ENCODE data around the gene ITGA3. TPM values are rescaled to one million over a fixed set of nuclear protein-coding genes. Genes with fewer than 3 reads are reported as not detected.

The ITGA3 gene
- total and polyA plus RNA-seq, 12 donors, result 12.5 to 44.2 (median 23.1) TPM

DNA sequence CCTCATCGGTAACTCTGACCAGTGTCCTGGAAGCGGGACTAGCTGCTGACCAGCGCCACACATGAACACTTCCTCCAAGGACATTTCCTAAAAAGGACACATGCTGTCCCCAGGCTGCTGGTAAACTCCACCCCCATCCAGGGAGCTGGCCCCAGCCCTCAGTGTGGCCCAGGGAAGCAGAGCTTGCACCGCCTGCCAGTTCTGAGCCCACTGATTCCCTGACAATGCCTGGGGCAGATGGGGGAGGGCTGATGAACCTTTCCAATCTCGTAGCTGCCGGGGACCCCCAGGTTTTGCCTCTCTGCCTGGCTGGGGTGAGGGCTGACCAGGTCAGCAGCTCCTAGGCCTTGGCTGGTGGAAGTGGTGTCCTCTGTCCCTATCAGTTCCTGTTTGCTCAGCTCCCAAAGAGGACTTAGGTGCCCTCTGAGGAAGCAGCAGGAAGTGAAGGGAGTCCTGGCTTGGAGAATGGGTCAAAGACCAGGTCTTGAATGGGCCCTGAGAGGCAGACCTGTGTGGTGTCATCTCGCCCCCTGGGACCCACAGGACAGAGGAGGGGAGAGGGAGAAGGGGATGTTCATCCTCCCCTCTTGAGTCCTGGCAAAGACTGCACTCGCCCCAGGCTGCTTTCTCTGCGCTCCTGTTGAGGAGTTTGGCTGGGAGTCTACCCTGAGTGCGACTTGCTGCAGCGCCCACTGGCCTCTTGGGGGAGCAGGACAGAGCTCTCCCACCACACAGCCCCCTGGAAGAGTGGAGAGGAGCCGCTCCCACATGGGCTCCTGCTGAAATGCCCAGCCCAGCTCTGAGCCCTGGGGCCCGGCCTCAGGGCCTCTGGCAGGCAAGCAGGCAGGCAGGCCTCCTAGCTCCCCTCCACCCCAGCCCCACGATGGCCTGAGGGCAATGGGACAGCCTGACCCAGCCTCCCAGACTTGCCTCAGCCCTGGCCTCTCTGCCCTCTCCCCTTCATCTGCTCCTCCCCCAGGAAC, 56.1 kb downstream of the ITGA3 start:
- peaks cover 0 to 40% (median 12%) of the 10 kb centered on the region in 9 donors for H3K36me3 ChIP-seq
- H3K4me1 ChIP-seq, result peaks cover 24 to 74% (median 41%) of the 10 kb centered on the region in 9 donors
- intact Hi-C loops (cut with DNase I), result loop anchor here in 3 of 10 donors (5.0 to 10.0 kb wide), 2 partner anchors 53 to 55 kb away; partner anchors contain the start of gene SGCA (in 3 of the 3)
- no peak overlapping the region for H3K4me3 ChIP-seq
- H3K27me3 ChIP-seq, result peaks cover 0 to 21% (median 0%) of the 10 kb centered on the region in 7 donors
- DNase-seq (peak; percentile 75 to 85), ATAC-seq (peak; percentile 66 to 88 (median 80))
- peak in 1 of 9 donors; percentile 14 for TF ChIP-seq CTCF (IDR thresholded peaks at IDR 0.05)
- peak overlapping the region; percentile 87 to 99 (median 95) for H3K27ac ChIP-seq
- whole genome bisulfite sequencing, 2 donors, result 29 to 39% methylated on average over 14 of the region's 14 CpGs
- H3K9me3 ChIP-seq, result no peaks in the 10 kb centered on the region

GRCh38 chr17:50112694-50113093, 56.8 kb downstream of the ITGA3 start:
- no peak overlapping the region for H3K4me3 ChIP-seq
- WGBS, 2 donors, result 66 to 73% methylated on average over 17 of the region's 17 CpGs
- peaks cover 0 to 28% (median 0%) of the 10 kb centered on the region in 7 donors for H3K27me3 ChIP-seq
- peak in 1 of 2 donors; percentile 50 for DNase-seq
- peak overlapping the region; percentile 87 to 99 (median 95) for H3K27ac ChIP-seq
- ATAC-seq, result peak in 7 of 8 donors; percentile 9 to 36 (median 26)
- H3K9me3 ChIP-seq, result no peaks in the 10 kb centered on the region
- intact Hi-C loops (cut with DNase I), result loop anchor here in 3 of 10 donors (5.0 to 10.0 kb wide), 2 partner anchors 52 to 55 kb away; partner anchors contain the start of gene SGCA (in 3 of the 3)
- H3K4me1 ChIP-seq, result peaks cover 28 to 79% (median 44%) of the 10 kb centered on the region in 9 donors
- peak in 1 of 9 donors; percentile 18 for TF ChIP-seq CTCF (IDR thresholded peaks at IDR 0.05)
- H3K36me3 ChIP-seq, result peaks cover 0 to 32% (median 12%) of the 10 kb centered on the region in 9 donors

DNA sequence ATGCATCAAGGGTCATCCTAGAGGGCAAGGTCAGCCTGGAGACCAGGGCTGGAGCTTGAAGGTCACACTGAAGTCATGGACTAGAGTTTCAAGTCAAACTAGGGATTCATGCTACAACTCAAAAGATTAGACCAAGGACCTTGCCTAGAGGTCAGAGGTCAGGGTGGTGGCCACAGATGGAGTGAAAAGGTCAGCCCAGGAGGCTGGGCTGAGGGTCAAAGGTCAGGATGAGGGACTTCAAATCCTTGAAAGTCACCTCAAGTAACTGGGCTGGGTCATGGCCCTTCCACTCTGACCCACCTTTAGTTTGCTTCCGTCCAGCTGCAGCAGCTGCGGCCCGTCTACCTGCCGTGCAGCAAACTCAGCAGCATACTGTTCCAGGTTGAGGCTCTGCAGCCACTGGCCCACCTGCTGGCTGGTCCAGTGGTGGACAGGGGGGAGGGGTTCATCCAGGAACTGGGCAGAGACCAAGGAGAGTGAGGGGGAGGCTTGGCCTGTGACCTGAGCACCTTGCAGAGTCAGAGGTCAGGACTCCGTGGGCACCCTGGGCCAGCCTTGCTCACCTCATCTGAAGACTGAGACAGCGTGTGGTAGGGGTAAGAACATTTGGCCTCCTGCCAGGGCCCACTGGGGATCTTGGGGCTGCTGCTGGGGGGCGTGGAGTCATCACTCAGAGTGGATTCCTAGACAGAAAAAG, 57.9 kb downstream of the ITGA3 start:
- intact Hi-C loops (cut with DNase I), result loop anchor here in 3 of 10 donors (5.0 to 10.0 kb wide), 2 partner anchors 51 to 54 kb away; partner anchors contain the start of gene SGCA (in 3 of the 3)
- DNase-seq (no peak), ATAC-seq (no peak)
- WGBS, 2 donors, result 85 to 87% methylated on average over 7 of the region's 7 CpGs
- TF ChIP-seq CTCF (IDR thresholded peaks at IDR 0.05), result no peak
- Histone ChIP-seq H3K4me1 (peaks cover 29 to 79% (median 44%) of the 10 kb centered on the region in 9 donors), H3K27me3 (peaks cover 0 to 39% (median 0%) of the 10 kb centered on the region in 7 donors), H3K36me3 (peaks cover 0 to 22% (median 12%) of the 10 kb centered on the region in 9 donors), H3K27ac (peak overlapping the region; percentile 87 to 99 (median 95)), H3K4me3 (no peak overlapping the region), H3K9me3 (no peaks in the 10 kb centered on the region)

All from heart right ventricle (tissue), 16 donors.